ENCODE measurements around the gene MS4A5. TPM values are rescaled to one million over a fixed set of nuclear protein-coding genes. Genes with fewer than 3 reads are reported as not detected.
"Not testable (repeated sequence)": the region's sequence is repeated elsewhere in the genome, so short reads cannot be mapped to it uniquely, and the experiment has no call there.

Gene MS4A5
- total and polyA plus RNA-seq, 4 donors: not detected

DNA sequence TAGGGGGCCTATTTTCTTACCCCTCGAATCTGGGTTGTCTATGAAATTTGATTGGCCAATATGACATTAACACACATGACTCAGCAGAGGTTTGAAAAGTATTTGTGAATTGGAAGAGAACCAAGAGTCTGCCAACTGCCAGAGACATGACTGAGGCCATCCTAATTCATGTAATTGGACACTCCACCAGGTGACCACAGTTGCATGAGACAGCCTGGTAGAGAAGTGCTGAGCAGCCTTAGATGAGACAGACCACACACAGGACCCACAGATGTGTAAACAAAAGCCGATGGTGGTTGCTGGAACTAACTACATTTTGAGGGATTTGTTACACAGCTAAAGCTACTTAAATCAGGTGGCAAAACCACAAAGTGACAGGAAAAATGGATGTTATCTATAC lies 855 bp upstream of the MS4A5 start:
- no CpG with 5 or more reads among the region's 2 CpGs for WGBS (ENCODE audit: insufficient coverage)
- Histone ChIP-seq H3K36me3 (ENCODE audit: control insufficient read depth, insufficient read depth, low read length) (no peaks in the 10 kb centered on the region), H3K27ac (ENCODE audit: low read depth, low read length) (no peak overlapping the region), H3K4me3 (ENCODE audit: low read depth, low read length) (no peak overlapping the region), H3K27me3 (ENCODE audit: control insufficient read depth, insufficient read depth, low read length) (no peaks in the 10 kb centered on the region), H3K9me3 (ENCODE audit: control insufficient read depth, insufficient read depth, low read length) (no peaks in the 10 kb centered on the region), H3K4me1 (ENCODE audit: control insufficient read depth, insufficient read depth, low read length) (no peaks in the 10 kb centered on the region)
- no peak for DNase-seq (ENCODE audit: low read depth in 4 of 6, low spot score in 6 of 6)

DNA sequence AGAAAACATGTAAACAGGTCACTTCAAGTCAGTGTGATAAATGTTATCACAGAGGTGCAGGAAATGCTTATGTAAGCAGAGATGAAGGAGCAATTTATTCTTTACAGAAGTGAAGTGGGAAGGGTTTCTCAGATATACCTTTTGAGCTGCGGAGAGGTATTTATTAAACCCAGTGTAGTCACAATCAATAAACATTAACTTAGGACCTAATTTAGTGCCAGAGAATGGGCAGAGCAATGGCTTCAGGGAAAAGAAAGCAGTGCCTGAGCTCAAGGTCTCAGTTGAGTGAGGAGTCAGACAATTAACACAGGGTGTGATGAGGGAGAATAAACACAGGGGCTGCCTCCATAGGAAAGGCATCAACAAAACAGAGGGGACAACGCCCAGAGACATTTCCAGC lies 1.9 kb downstream of the MS4A5 start:
- DNase-seq (ENCODE audit: low read depth in 4 of 6, low spot score in 6 of 6): peak in 1 of 6 donors; percentile 6
- no peaks in the 10 kb centered on the region for H3K36me3 ChIP-seq (ENCODE audit: control insufficient read depth, insufficient read depth, low read length)
- WGBS (ENCODE audit: insufficient coverage): 90% methylated on average over 1 of the region's 2 CpGs
- H3K27ac ChIP-seq (ENCODE audit: low read depth, low read length): no peak overlapping the region
- no peaks in the 10 kb centered on the region for H3K4me1 ChIP-seq (ENCODE audit: control insufficient read depth, insufficient read depth, low read length)
- H3K4me3 ChIP-seq (ENCODE audit: low read depth, low read length): no peak overlapping the region
- H3K27me3 ChIP-seq (ENCODE audit: control insufficient read depth, insufficient read depth, low read length): no peaks in the 10 kb centered on the region
- no peaks in the 10 kb centered on the region for H3K9me3 ChIP-seq (ENCODE audit: control insufficient read depth, insufficient read depth, low read length)

DNA sequence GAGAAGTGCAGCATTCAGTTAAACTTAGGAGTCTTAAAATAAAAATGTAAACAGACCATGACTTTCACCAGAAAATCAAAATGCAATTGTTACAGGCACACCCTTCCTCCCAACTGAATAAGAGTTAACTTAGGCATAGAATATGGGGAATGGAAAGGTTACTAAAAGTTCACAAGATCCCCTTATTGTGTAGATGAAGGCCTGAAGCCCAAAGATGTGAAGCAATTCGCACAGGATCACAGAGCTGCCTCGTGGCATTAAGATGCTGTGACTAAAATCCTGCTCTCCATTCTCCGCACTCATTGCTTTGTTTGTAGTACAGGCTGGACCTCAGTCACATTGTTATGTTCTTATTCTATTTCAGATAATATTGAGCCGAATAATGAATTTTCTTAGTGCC lies 4.0 kb downstream of the MS4A5 start:
- Histone ChIP-seq H3K9me3 (ENCODE audit: control insufficient read depth, insufficient read depth, low read length) (no peaks in the 10 kb centered on the region), H3K4me1 (ENCODE audit: control insufficient read depth, insufficient read depth, low read length) (no peaks in the 10 kb centered on the region), H3K27ac (ENCODE audit: low read depth, low read length) (no peak overlapping the region), H3K4me3 (ENCODE audit: low read depth, low read length) (no peak overlapping the region), H3K27me3 (ENCODE audit: control insufficient read depth, insufficient read depth, low read length) (no peaks in the 10 kb centered on the region), H3K36me3 (ENCODE audit: control insufficient read depth, insufficient read depth, low read length) (no peaks in the 10 kb centered on the region)
- 43% methylated on average over 1 of the region's 4 CpGs for WGBS (ENCODE audit: insufficient coverage)
- peak in 1 of 6 donors; percentile 17 for DNase-seq (ENCODE audit: low read depth in 4 of 6, low spot score in 6 of 6)

DNA sequence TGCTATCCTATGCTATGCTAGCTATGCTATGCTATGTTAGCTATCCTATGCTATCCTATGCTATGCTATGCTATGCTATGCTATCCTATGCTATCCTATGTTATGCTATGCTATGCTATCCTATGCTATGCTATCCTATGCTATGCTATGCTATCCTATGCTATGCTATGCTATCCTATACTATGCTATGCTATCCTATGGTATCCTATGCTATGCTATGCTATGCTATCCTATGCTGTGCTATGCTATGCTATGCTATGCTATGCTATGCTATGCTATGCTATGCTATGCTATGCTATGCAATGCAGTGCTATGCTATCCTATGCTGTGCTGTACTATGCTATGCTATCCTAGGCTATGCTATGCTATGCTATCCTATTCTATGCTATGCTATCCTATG lies 17.7 kb downstream of the MS4A5 start:
- Histone ChIP-seq H3K9me3 (ENCODE audit: control insufficient read depth, insufficient read depth, low read length) (no peaks in the 10 kb centered on the region), H3K4me1 (ENCODE audit: control insufficient read depth, insufficient read depth, low read length) (no peaks in the 10 kb centered on the region), H3K4me3 (ENCODE audit: low read depth, low read length) (no peak overlapping the region), H3K27me3 (ENCODE audit: control insufficient read depth, insufficient read depth, low read length) (no peaks in the 10 kb centered on the region), H3K36me3 (ENCODE audit: control insufficient read depth, insufficient read depth, low read length) (no peaks in the 10 kb centered on the region), H3K27ac (ENCODE audit: low read depth, low read length) (no peak overlapping the region)
- DNase-seq (ENCODE audit: low read depth in 4 of 6, low spot score in 6 of 6): no peak

GRCh38 chr11:60447846-60448245 lies 18.5 kb downstream of the MS4A5 start:
- Histone ChIP-seq H3K4me1 (ENCODE audit: control insufficient read depth, insufficient read depth, low read length) (no peaks in the 10 kb centered on the region), H3K27me3 (ENCODE audit: control insufficient read depth, insufficient read depth, low read length) (no peaks in the 10 kb centered on the region), H3K27ac (ENCODE audit: low read depth, low read length) (no peak overlapping the region), H3K9me3 (ENCODE audit: control insufficient read depth, insufficient read depth, low read length) (no peaks in the 10 kb centered on the region), H3K4me3 (ENCODE audit: low read depth, low read length) (no peak overlapping the region), H3K36me3 (ENCODE audit: control insufficient read depth, insufficient read depth, low read length) (no peaks in the 10 kb centered on the region)
- no peak for DNase-seq (ENCODE audit: low read depth in 4 of 6, low spot score in 6 of 6)

DNA sequence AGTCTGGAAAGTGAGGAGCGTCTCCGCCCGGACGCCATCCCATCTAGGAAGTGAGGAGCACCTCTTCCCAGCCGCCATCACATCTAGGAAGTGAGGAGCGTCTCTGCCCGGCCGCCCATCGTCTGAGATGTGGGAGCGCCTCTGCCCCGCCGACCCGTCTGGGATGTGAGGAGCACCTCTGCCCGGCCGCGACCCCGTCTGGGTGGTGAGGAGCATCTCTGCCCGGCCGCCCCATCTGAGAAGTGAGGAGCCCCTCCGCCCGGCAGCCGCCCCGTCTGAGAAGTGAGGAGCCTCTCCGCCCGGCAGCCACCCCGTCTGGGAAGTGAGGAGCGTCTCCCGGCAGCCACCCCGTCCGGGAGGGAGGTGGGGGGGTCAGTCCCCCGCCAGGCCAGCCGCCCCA lies 21.8 kb downstream of the MS4A5 start:
- not testable (repeated sequence) for DNase-seq (ENCODE audit: low read depth in 4 of 6, low spot score in 6 of 6); H3K4me1 ChIP-seq (ENCODE audit: control insufficient read depth, insufficient read depth, low read length); H3K27me3 ChIP-seq (ENCODE audit: control insufficient read depth, insufficient read depth, low read length); H3K27ac ChIP-seq (ENCODE audit: low read depth, low read length); H3K9me3 ChIP-seq (ENCODE audit: control insufficient read depth, insufficient read depth, low read length); H3K4me3 ChIP-seq (ENCODE audit: low read depth, low read length); H3K36me3 ChIP-seq (ENCODE audit: control insufficient read depth, insufficient read depth, low read length)
- over 99% methylated on average over 15 of the region's 32 CpGs for WGBS (ENCODE audit: insufficient coverage)

- DNase-seq (ENCODE audit: low read depth in 4 of 6, low spot score in 6 of 6): no peak
- H3K4me3 ChIP-seq (ENCODE audit: low read depth, low read length): no peak overlapping the region
- no peaks in the 10 kb centered on the region for H3K36me3 ChIP-seq (ENCODE audit: control insufficient read depth, insufficient read depth, low read length)
- no peaks in the 10 kb centered on the region for H3K9me3 ChIP-seq (ENCODE audit: control insufficient read depth, insufficient read depth, low read length)
- no peaks in the 10 kb centered on the region for H3K27me3 ChIP-seq (ENCODE audit: control insufficient read depth, insufficient read depth, low read length)
- H3K27ac ChIP-seq (ENCODE audit: low read depth, low read length): no peak overlapping the region
- H3K4me1 ChIP-seq (ENCODE audit: control insufficient read depth, insufficient read depth, low read length): no peaks in the 10 kb centered on the region
Observed at GRCh38 chr11:60454212-60454611, 24.8 kb downstream of the MS4A5 start.

DNA sequence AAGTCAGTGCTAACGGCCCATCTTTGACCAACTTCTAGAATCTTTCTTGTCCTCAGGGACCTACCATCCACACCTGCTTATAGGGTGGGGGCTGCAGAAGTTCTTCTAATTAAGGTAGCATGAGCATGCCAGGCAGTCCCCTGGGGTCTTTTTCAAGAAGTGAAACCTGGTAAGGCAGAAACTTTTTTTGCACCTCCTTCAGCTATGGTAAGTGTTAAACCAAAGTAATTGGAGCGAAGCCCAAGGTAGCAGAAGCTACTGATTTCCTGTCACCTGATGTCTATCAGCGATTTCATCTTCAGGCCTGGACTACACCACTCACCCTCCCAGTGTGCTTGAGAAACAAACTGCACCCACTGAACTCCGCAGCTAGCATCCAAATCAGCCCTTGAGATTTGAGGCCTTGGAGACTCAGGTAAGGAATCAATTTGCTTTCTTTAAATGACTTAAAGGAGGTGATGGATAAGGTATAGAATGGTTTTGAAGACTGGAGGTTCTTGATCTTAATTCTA lies 26.2 kb downstream of the MS4A5 start, which contains the start of gene MS4A1:
TSS of gene MS4A1 (plus strand) at position 317 of the 512 bp plus-strand sequence. CDS start 6,528 bp downstream, outside the sequence.
- Histone ChIP-seq H3K27ac (ENCODE audit: low read depth, low read length) (no peak within 1 kb of the TSS), H3K27me3 (ENCODE audit: control insufficient read depth, insufficient read depth, low read length) (no peaks in the 10 kb centered on the region), H3K4me3 (ENCODE audit: low read depth, low read length) (no peak within 1 kb of the TSS), H3K9me3 (ENCODE audit: control insufficient read depth, insufficient read depth, low read length) (no peaks in the 10 kb centered on the region), H3K4me1 (ENCODE audit: control insufficient read depth, insufficient read depth, low read length) (no peaks in the 10 kb centered on the region), H3K36me3 (ENCODE audit: control insufficient read depth, insufficient read depth, low read length) (no peaks in the 10 kb centered on the region)
- 75% methylated on average over 2 of the region's 4 CpGs for WGBS (ENCODE audit: insufficient coverage)
- DNase-seq (ENCODE audit: low read depth in 4 of 6, low spot score in 6 of 6): no peak

DNA sequence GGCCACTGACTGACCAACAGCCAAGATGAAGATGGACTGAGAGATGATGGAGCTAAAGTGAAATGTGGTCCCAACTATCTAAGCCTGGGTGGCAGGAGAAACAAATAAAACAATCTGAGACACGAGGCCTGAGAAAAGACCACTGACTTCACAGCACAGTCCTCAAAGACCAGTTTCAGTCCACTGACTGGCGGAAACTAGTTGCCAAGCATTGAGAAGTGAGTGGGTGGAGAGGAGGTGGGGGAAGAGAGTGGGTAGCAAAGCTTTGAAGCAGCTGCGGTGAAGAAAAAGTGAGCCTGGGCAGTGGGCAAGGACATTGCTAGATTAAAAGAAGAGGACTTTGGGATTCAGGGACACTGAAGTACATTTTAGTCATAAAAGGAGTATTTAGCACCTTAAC lies 28.2 kb downstream of the MS4A5 start:
- Histone ChIP-seq H3K4me1 (ENCODE audit: control insufficient read depth, insufficient read depth, low read length) (no peaks in the 10 kb centered on the region), H3K9me3 (ENCODE audit: control insufficient read depth, insufficient read depth, low read length) (no peaks in the 10 kb centered on the region), H3K4me3 (ENCODE audit: low read depth, low read length) (no peak overlapping the region), H3K27me3 (ENCODE audit: control insufficient read depth, insufficient read depth, low read length) (no peaks in the 10 kb centered on the region), H3K27ac (ENCODE audit: low read depth, low read length) (no peak overlapping the region), H3K36me3 (ENCODE audit: control insufficient read depth, insufficient read depth, low read length) (no peaks in the 10 kb centered on the region)
- no peak for DNase-seq (ENCODE audit: low read depth in 4 of 6, low spot score in 6 of 6)
- 82% methylated on average over 3 of the region's 3 CpGs for WGBS (ENCODE audit: insufficient coverage)

- no peak overlapping the region for H3K4me3 ChIP-seq (ENCODE audit: low read depth, low read length)
- H3K36me3 ChIP-seq (ENCODE audit: control insufficient read depth, insufficient read depth, low read length): no peaks in the 10 kb centered on the region
- no CpG with 5 or more reads among the region's 1 CpG for WGBS (ENCODE audit: insufficient coverage)
- no peaks in the 10 kb centered on the region for H3K4me1 ChIP-seq (ENCODE audit: control insufficient read depth, insufficient read depth, low read length)
- no peak overlapping the region for H3K27ac ChIP-seq (ENCODE audit: low read depth, low read length)
- H3K27me3 ChIP-seq (ENCODE audit: control insufficient read depth, insufficient read depth, low read length): no peaks in the 10 kb centered on the region
- no peak for DNase-seq (ENCODE audit: low read depth in 4 of 6, low spot score in 6 of 6)
- H3K9me3 ChIP-seq (ENCODE audit: control insufficient read depth, insufficient read depth, low read length): no peaks in the 10 kb centered on the region
Observed at GRCh38 chr11:60459345-60459744, 30.0 kb downstream of the MS4A5 start.

Measured in spinal cord (tissue), 10 donors.